Fibroblast of mammary gland (primary cell): ENCODE data around the gene MOSPD3.

ENCODE experiments used
- DNase-seq: peaks from one replicate; pipeline ENCODE4 v3.0.0-alpha.2; 2010; ENCODE audit warnings: low read depth
- H3K4me3 ChIP-seq: 2 replicates; pipeline ENCODE4 v1.5.1; 2011; ENCODE audit warnings: low read depth, mild to moderate bottlenecking, low read length, moderate library complexity; ENCODE audit not compliant: control insufficient read depth
- TF ChIP-seq, protein P1 (sequence below): conservative IDR thresholded peaks from 2 replicates; pipeline ENCODE4 v1.5.1; 2011; ENCODE audit warnings: low read depth, low read length, inconsistent platforms; ENCODE audit not compliant: control insufficient read depth, insufficient read depth

The MOSPD3 gene

DNA sequence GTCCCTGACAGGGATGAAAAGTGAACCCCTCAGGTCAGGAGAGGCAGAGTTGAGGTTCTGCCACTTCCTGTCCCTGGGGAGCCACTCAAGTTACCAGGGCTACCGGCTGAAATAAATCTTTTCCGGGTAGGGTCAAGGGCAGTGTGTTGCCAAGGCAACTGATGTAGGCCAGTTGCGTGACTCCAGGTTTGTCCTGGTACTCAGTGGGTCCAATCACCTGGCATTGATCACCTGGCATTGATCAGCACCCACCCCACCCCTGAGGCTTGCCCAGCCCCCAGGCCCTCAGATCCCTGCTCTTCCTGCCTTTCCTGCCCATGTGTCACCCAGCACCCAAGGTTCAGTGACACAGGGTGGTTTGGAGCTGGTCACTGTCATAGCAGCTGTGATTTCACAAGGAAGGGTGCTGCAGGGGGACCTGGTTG, 44.6 kb upstream of the MOSPD3 start:
- H3K4me3 ChIP-seq = no peak overlapping the region
- TF ChIP-seq, protein P1, sequence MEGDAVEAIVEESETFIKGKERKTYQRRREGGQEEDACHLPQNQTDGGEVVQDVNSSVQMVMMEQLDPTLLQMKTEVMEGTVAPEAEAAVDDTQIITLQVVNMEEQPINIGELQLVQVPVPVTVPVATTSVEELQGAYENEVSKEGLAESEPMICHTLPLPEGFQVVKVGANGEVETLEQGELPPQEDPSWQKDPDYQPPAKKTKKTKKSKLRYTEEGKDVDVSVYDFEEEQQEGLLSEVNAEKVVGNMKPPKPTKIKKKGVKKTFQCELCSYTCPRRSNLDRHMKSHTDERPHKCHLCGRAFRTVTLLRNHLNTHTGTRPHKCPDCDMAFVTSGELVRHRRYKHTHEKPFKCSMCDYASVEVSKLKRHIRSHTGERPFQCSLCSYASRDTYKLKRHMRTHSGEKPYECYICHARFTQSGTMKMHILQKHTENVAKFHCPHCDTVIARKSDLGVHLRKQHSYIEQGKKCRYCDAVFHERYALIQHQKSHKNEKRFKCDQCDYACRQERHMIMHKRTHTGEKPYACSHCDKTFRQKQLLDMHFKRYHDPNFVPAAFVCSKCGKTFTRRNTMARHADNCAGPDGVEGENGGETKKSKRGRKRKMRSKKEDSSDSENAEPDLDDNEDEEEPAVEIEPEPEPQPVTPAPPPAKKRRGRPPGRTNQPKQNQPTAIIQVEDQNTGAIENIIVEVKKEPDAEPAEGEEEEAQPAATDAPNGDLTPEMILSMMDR = no peak
- DNase-seq = no peak

DNA sequence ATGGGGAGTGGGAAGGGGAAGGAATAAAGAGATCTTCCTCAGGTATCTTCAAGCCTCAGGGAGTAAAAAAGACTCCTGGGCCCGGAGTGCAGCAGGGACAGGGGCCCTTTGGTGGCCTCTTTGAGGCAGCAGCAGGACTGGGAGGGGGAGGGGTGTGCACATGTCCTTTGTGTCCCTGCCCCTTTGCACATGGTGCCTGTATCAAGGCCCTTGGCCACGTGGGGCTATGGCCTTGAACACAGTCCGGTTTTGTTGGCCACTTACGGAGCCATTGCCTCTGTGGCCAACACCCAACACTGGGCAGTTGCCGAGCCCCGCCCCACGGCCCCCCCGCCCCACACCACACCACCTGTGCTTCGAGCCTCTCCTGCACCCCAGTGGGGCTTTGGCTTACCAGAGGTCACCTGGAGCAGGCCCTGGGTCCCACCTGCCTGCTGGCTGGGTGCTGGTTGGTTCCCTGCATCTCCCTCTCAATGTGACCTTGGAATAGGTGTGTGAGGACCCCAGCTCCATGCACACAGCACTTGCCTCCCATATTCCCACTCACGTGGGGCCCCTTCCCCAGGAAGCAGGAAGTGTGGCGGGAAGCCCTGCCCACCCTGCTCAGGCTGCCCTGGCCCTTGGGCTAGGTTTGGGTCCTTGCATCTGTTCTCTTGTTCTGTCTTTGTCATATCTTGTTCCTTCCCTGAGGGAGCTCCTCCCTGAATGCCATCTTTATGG, 44.0 kb upstream of the MOSPD3 start:
- TF ChIP-seq, protein P1 = no peak
- DNase-seq = no peak

DNA sequence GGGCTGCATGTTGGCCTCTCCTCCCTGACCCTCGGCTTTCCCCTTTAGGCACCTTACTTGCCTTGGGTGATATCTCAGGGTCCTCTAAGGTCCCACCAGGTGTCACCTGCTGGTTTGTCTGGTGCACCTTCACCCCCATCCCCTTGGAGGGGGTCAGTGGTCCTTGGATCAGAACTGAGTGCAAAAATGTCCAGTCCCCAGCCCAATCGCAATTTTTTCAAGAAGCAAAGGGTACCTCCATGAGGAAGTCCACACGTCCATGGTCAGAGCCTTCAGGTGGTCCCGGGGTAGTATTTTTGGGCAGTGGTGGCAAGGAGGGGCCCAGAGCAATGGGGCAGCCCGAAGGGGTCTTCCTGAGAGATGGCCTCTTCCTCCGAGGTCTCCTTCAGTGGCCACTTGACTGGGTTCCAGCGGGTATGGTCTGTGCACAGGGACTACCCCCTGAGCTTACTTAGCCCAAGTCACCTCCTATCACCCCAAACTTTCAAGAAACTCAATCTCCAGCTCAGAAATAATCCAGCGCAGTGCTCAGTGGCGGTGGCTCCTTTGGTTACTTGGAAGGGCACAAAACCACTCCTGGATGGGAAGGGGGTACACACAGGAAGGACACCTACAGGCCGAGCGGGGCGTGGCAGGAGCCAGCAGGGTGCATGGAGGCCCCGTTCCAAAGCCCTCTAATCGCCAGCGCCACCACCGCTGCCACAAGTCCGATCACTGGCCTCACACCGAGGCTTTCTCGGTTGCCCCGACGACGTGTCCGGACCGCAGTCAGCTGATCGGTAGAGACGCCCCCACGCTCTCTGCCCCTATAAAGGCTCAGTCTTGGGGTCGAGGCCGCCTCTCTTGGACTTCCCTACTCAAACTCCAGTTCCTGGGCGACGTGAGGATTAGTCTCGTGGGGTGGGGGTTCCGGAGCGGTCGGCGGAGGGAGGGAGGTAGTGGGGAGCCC, 43.2 kb upstream of the MOSPD3 start:
- peak; percentile 51 for DNase-seq
- TF ChIP-seq, protein P1 = peak; percentile 40
- H3K4me3 ChIP-seq = peak overlapping the region; percentile 10

More for the DNA sequence above, 44.0 kb upstream of the MOSPD3 start:
- no peak overlapping the region for H3K4me3 ChIP-seq

DNA sequence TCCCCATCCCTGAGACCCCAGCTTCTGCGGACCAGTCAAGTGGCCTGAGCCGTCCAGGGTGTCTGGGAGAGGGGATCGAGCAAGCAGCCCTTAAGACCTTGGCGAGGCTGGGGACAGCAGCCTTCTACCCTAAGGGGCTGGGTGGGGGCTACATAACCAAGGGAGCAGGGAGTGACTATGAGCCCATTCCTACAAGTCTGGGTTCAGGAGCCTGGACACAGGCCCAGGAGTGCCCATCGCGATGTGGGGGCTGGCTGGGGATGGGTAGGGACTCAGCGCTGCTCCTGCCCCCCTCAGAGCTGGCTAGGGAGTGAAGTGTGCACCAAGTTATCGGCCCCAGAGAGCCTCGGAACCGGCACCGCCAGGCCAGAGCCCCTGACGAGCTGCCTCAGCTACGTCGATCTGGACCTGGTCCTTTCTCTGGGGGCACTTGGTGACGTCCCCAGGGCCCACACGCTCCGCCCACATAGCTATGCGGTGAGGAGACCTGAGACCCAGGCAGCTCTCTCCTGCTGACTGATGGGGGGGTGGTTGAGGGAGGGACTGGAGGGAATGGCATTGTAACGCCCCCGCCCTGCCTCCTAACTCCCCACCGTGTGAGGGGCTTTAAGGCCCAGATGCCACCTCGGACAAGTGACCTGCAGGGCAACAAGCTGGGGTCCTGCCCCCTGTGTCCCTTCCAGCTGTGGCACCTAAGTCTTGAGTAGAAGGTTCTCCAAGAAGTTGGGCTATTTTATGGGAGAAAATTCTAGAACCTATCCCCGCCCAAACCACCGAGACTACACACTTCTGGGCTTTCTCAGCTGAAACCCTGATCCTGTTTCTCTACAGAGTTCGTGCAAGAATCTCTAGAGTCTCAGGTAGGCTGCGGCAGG, 41.1 kb upstream of the MOSPD3 start:
- no peak for DNase-seq
- TF ChIP-seq, protein P1 = no peak
- no peak overlapping the region for H3K4me3 ChIP-seq

DNA sequence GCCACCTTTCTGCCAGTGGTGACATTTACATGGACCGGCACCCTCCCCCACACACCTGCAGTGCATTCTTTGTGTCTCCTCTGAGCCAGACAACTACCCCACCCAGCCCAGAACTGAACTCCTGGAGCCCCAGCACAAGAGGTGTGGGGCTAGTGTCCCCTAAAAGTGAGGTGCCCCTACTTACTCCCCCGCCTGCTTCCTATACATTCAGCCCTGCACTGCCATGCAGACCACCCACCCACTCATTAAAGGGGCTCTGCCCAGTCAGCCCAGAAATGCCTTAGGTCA, 40.6 kb upstream of the MOSPD3 start:
- no peak overlapping the region for H3K4me3 ChIP-seq
- no peak for DNase-seq
- TF ChIP-seq, protein P1 = no peak

DNA sequence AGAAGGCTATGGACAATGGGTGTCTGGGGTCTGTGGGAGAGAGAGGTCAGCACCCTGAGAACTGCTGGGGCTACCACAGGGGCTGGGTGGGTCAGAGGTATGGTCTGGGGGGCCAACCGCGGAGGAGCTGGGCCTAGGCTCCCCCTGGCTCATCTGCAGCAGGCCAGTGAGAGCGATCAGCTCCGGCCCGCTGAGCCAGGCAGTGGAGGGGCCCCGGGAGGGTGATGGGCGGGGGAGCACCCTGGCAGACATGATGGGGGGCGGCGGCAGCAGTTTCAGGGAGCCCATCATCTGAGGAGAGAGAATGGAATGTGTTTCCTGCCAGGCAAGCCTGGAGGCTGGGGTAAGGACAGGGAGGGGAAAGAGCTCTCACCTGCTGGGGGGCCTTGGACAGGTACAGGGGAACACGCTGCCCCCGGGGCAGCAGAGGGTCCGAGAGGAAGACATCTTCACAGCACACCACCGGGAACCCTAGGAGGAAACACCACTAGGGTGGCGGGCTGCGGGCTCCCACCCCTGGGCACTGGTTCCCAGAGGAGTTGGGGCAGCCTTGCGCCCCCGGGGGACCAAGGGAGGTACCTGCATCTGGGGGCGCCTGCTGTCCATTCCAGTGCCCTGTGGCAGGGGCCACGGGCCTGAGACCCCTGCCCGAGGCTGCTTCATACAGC, 39.9 kb upstream of the MOSPD3 start:
- TF ChIP-seq, protein P1 = no peak
- DNase-seq = no peak

More for the DNA sequence above, 39.9 kb upstream of the MOSPD3 start:
- no peak overlapping the region for H3K4me3 ChIP-seq
